ENCODE results near the gene SERINC2. TPM values are rescaled to one million over a fixed set of nuclear protein-coding genes. Genes with fewer than 3 reads are reported as not detected.
"Not testable (repeated sequence)": the region's sequence is repeated elsewhere in the genome, so short reads cannot be mapped to it uniquely, and the experiment has no call there.

SERINC2 gene
- total RNA-seq, 1 donor from 2014 or later, result not detected

DNA sequence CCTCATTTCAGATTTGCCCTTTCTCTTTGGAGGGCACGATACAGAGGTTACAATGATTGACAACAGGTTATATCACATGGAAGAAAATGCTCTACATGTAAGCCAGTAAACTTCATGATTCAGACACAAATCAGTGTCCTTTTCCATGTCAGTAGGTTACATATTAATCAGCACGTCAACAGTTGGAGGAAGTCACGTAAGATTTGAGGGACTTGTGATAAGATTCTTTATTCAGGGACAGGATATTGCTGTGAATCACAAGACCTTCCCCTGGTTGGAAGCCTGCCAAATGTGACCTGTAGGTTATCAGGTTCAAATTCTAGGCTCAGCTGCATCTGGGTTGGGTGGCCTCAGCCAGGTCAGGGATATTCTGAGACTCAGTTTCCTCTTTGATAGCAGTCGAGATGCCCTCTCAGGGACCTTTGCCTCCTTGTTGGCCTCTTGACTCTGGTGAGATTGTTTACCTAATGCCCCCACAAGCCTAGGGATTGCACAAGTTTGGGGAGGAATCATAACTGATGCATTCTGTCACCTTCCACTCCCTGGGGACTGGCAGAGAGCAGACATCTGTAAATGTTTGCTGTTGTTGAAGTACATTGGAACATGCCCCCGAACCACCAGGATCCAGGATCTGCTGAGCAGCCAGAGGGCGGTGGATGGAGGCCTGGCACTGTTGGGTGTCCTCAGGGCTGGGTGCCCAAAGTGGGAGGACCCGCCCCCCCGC, 31.9 kb downstream of the SERINC2 start:
- H3K9me3 Mint-ChIP-seq, result no peaks in the 10 kb centered on the region
- H3K4me1 Mint-ChIP-seq (ENCODE audit: low read depth), result no peaks in the 10 kb centered on the region
- no peak for DNase-seq (ENCODE audit: low spot score)
- intact Hi-C loops (cut with micrococcal nuclease), result no loop called here
- H3K27ac Mint-ChIP-seq, result no peak overlapping the region
- H3K36me3 Mint-ChIP-seq (ENCODE audit: low read depth), result no peaks in the 10 kb centered on the region
- H3K27me3 Mint-ChIP-seq (ENCODE audit: insufficient read depth), result no peaks in the 10 kb centered on the region
- H3K4me3 Mint-ChIP-seq, result no peak overlapping the region

GRCh38 chr1:31445951-31446350, 32.9 kb downstream of the SERINC2 start:
- Mint-ChIP-seq H3K4me3 (no peak overlapping the region), H3K9me3 (no peaks in the 10 kb centered on the region), H3K27me3 (ENCODE audit: insufficient read depth) (no peaks in the 10 kb centered on the region), H3K27ac (no peak overlapping the region), H3K36me3 (ENCODE audit: low read depth) (no peaks in the 10 kb centered on the region), H3K4me1 (ENCODE audit: low read depth) (no peaks in the 10 kb centered on the region)
- intact Hi-C loops (cut with micrococcal nuclease), result no loop called here
- no peak for DNase-seq (ENCODE audit: low spot score)

DNA sequence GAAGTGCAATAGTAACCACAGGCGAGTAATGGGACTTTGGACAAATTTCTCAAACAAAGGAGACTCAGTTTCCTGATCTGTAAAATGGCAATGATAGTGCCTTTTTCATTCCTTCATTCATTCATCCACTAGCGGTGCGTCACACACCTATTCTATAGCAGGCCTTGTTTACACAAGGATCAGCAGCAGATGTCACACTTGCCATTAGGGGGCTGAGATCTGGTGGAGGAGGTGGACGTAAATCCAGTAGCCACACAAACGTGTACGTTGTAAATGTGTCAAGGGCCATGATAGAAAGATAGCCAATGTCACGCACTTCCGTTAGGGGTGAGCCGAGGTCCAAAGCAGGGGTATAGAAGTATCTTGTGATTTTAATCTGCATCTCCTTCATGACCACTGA, 34.2 kb downstream of the SERINC2 start:
- Mint-ChIP-seq H3K27ac (no peak overlapping the region), H3K36me3 (ENCODE audit: low read depth) (no peaks in the 10 kb centered on the region), H3K27me3 (ENCODE audit: insufficient read depth) (peaks cover 6% of the 10 kb centered on the region), H3K4me3 (no peak overlapping the region), H3K9me3 (peaks cover 7% of the 10 kb centered on the region), H3K4me1 (ENCODE audit: low read depth) (no peaks in the 10 kb centered on the region)
- intact Hi-C loops (cut with micrococcal nuclease), result no loop called here
- no peak for DNase-seq (ENCODE audit: low spot score)

DNA sequence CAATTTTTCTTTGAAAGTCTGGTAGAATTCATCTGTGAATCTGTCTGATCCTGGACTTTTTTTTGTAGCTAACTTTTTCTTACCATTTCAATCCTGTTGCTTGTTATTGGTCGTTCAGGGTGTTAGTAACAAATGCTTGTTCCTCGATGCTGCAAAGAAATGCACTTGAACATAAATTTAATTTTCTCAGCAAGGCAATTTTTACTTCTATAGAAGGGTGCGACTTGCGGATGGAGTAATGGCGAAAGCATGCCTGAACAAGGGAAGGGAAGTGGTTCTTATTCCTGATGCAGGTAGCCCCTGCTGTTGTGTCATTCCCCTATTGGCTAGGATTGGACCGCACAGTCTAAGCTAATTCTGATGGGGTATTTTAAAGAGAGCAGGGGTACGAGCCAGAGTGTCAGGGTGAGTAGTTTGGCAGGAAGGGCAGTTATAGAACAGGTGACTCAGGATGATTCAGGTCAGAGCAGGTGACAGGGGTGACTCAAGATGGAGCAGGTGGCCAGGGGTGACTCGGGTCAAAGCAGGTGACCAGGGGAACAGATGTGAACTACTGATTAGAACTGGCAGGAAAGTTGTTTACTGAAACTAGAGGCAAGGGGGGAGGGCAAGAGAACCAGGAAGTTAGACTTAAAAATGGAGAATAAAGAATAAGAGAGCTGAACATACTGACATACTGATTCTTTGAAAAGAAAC, 40.5 kb downstream of the SERINC2 start:
- peaks cover 6% of the 10 kb centered on the region for H3K27me3 Mint-ChIP-seq (ENCODE audit: insufficient read depth)

DNA sequence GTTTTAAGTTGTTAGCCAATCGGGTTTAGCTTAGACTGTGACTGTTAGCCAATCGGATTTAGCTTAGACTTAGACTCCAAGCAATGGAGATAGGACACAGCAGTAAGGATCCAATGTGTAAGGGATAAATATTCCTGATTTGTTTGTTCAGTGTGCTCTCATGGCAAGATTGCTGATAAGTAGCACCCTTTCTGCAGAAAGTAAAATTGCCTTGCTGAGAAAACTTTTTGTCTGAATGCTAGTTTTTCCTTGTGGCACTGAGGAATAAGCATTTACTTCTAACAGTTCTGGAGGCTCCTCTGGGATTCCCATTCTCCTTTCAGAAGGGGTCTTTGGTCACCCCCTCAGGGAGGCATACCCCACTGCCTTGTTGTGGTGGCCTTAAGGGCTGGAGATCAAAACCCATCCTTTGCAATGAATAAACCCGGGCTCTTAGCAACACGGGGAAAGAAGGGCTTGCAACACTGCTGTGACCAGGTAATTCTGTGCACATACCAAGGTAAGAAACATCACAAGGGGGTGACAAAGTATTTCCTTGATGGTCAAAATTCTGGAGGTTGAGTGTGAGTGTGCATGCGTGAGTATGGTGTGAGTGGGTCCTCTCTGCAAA, 45.4 kb downstream of the SERINC2 start:
- Mint-ChIP-seq H3K4me1 (ENCODE audit: low read depth) (no peaks in the 10 kb centered on the region), H3K9me3 (peaks cover 46% of the 10 kb centered on the region)
- intact Hi-C loops (cut with micrococcal nuclease), result no loop called here

More for the DNA sequence above, 40.5 kb downstream of the SERINC2 start:
- H3K9me3 Mint-ChIP-seq, result peaks cover 43% of the 10 kb centered on the region
- no peak for DNase-seq (ENCODE audit: low spot score)
- no peaks in the 10 kb centered on the region for H3K4me1 Mint-ChIP-seq (ENCODE audit: low read depth)
- no peak overlapping the region for H3K4me3 Mint-ChIP-seq
- intact Hi-C loops (cut with micrococcal nuclease), result no loop called here
- no peak overlapping the region for H3K27ac Mint-ChIP-seq
- H3K36me3 Mint-ChIP-seq (ENCODE audit: low read depth), result no peaks in the 10 kb centered on the region

DNA sequence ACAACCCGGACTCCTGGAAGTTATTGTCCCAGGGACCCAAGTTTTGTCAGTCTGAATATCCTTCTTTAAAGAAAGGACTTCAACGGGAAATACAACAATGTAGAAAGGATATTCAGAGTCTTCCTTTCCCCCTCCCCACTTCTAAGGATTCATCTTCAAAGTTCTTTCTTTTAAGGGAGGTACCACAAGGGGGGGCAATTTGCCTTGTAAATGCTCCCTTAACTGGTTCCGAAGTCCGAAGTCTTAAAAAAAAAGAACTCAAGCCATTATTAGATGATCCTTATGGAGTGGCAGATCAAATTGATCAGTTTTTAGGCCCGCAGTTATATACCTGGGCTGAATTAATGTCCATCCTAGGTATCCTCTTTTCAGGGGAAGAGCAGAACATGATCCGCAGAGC, 47.0 kb downstream of the SERINC2 start:
- Mint-ChIP-seq H3K27me3 (ENCODE audit: insufficient read depth) (peaks cover 4% of the 10 kb centered on the region), H3K36me3 (ENCODE audit: low read depth) (no peaks in the 10 kb centered on the region), H3K27ac (no peak overlapping the region), H3K9me3 (peaks cover 42% of the 10 kb centered on the region), H3K4me1 (ENCODE audit: low read depth) (no peaks in the 10 kb centered on the region), H3K4me3 (no peak overlapping the region)
- no peak for DNase-seq (ENCODE audit: low spot score)
- intact Hi-C loops (cut with micrococcal nuclease), result loop anchor here (5.0 kb wide), 1 partner anchor 87 kb away; no protein-coding TSS in a partner anchor

More for the DNA sequence above, 45.4 kb downstream of the SERINC2 start:
- no peak for DNase-seq (ENCODE audit: low spot score)
- Mint-ChIP-seq H3K4me3 (no peak overlapping the region), H3K27ac (no peak overlapping the region), H3K36me3 (ENCODE audit: low read depth) (no peaks in the 10 kb centered on the region), H3K27me3 (ENCODE audit: insufficient read depth) (peaks cover 4% of the 10 kb centered on the region)

- H3K36me3 Mint-ChIP-seq (ENCODE audit: low read depth), result no peaks in the 10 kb centered on the region
- H3K4me1 Mint-ChIP-seq (ENCODE audit: low read depth), result peaks cover 6% of the 10 kb centered on the region
- intact Hi-C loops (cut with micrococcal nuclease), result no loop called here
- H3K9me3 Mint-ChIP-seq, result peaks cover 9% of the 10 kb centered on the region
- DNase-seq (ENCODE audit: low spot score), result no peak
- peaks cover 9% of the 10 kb centered on the region for H3K27me3 Mint-ChIP-seq (ENCODE audit: insufficient read depth)
- H3K4me3 Mint-ChIP-seq, result no peak overlapping the region
- H3K27ac Mint-ChIP-seq, result no peak overlapping the region
Observed at GRCh38 chr1:31467005-31467674, 54.1 kb downstream of the SERINC2 start.

DNA sequence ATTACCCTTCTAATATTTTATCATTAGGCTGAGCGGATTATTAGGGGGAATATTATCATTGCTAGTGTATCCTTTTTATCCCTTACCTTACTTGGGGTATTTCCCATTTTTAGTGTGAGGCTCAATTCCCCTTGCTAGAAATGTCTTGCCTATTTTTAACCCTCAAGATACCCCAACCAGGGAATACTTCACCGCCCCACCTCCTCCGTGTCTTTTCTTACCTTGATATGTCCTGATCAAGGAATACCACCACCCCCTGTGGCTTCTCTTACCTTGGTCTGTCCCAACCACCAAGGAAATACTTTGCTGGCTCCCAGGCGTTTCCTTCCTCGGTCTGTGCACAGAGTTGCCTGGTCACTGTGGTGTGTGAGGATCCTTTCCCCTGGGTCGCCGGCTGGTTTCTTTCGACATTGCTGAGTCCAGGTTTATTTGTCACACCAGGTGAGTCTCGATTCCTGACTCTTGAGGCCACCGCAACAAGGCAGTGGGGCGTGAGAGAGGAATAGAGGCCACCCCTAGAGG, 57.8 kb downstream of the SERINC2 start:
- DNase-seq (ENCODE audit: low spot score), result no peak
- no peak overlapping the region for H3K4me3 Mint-ChIP-seq
- intact Hi-C loops (cut with micrococcal nuclease), result no loop called here
- H3K27ac Mint-ChIP-seq, result no peak overlapping the region
- peaks cover 17% of the 10 kb centered on the region for H3K27me3 Mint-ChIP-seq (ENCODE audit: insufficient read depth)
- H3K4me1 Mint-ChIP-seq (ENCODE audit: low read depth), result peaks cover 6% of the 10 kb centered on the region
- H3K36me3 Mint-ChIP-seq (ENCODE audit: low read depth), result no peaks in the 10 kb centered on the region
- H3K9me3 Mint-ChIP-seq, result peaks cover 9% of the 10 kb centered on the region

- H3K27ac Mint-ChIP-seq; intact Hi-C loops (cut with micrococcal nuclease); H3K9me3 Mint-ChIP-seq; H3K36me3 Mint-ChIP-seq (ENCODE audit: low read depth); H3K4me1 Mint-ChIP-seq (ENCODE audit: low read depth); H3K4me3 Mint-ChIP-seq; DNase-seq (ENCODE audit: low spot score): not testable (repeated sequence)
- peaks cover 25% of the 10 kb centered on the region for H3K27me3 Mint-ChIP-seq (ENCODE audit: insufficient read depth)
Observed at GRCh38 chr1:31471452-31472313, 58.7 kb downstream of the SERINC2 start.

- DNase-seq (ENCODE audit: low spot score); intact Hi-C loops (cut with micrococcal nuclease); H3K36me3 Mint-ChIP-seq (ENCODE audit: low read depth); H3K4me3 Mint-ChIP-seq; H3K27ac Mint-ChIP-seq; H3K9me3 Mint-ChIP-seq; H3K4me1 Mint-ChIP-seq (ENCODE audit: low read depth): not testable (repeated sequence)
- H3K27me3 Mint-ChIP-seq (ENCODE audit: insufficient read depth), result peaks cover 26% of the 10 kb centered on the region
Observed at GRCh38 chr1:31472314-31472651, 59.3 kb downstream of the SERINC2 start.

DNA sequence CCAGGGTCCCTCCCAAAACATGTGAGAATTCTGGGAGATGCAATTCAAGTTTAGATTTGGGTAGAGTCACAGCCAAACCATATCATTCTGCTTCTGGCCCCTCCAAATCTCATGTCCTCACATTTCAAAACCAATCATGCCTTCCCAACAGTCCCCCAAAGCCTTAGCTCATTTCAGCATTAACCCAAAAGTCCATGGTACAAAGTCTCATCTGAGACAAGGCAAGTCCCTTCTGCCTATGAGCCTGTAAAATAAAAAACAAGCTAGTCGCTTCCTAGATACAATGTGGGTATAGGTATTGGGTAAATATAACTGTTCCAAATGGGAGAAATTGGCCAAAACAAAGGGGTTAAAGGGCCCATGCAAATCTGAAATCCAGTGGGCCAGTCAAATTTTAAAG, 59.7 kb downstream of the SERINC2 start:
- intact Hi-C loops (cut with micrococcal nuclease), result not testable (repeated sequence)

DNA sequence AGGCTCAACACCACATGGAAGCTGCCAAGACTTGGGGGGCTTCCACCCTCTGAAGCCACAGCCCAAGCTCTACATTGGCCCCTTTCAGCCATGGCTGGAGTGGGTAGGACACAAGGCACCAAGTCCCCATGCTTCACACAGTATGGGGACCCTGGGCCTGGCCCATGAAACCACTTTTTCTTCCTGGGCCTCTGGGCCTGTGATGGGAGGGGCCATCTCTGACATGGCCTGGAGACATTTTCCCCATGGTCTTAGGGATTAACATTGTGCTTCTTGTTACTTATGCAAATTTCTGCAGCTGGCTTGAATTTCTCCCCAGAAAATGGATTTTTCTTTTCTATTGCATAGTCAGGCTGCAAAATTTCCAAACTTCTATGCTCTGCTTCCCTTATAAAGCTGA, 60.5 kb downstream of the SERINC2 start:
- H3K27ac Mint-ChIP-seq; H3K4me3 Mint-ChIP-seq; H3K4me1 Mint-ChIP-seq (ENCODE audit: low read depth); H3K9me3 Mint-ChIP-seq; H3K36me3 Mint-ChIP-seq (ENCODE audit: low read depth); intact Hi-C loops (cut with micrococcal nuclease); DNase-seq (ENCODE audit: low spot score): not testable (repeated sequence)
- peaks cover 26% of the 10 kb centered on the region for H3K27me3 Mint-ChIP-seq (ENCODE audit: insufficient read depth)

More for the DNA sequence above, 59.7 kb downstream of the SERINC2 start:
- H3K4me1 Mint-ChIP-seq (ENCODE audit: low read depth); H3K9me3 Mint-ChIP-seq; H3K36me3 Mint-ChIP-seq (ENCODE audit: low read depth); DNase-seq (ENCODE audit: low spot score); H3K4me3 Mint-ChIP-seq; H3K27ac Mint-ChIP-seq: not testable (repeated sequence)
- H3K27me3 Mint-ChIP-seq (ENCODE audit: insufficient read depth), result peaks cover 26% of the 10 kb centered on the region

All from activated T-helper 1 cell treated with anti-CD3 and anti-CD28 coated beads, Interleukin-12 subunit alpha, Interleukin-12 subunit beta, Interleukin-2, Interleukin-4 antibody, amounts not matched to agents 30 ng/mL and 10 ng/mL and 1 ng/mL, durations not matched to agents 14 hours and 24 hours and 36 hours (primary cell).